Effector CD4-positive, alpha-beta T cell (primary cell): ENCODE measurements around the gene DNAJC25.
"Not testable (repeated sequence)": the region's sequence is repeated elsewhere in the genome, so short reads cannot be mapped to it uniquely, and the experiment has no call there.

Experiments
- DNase-seq: peaks from one replicate; pipeline ENCODE4 v3.0.0-alpha.2; 2020

DNAJC25 gene

DNA sequence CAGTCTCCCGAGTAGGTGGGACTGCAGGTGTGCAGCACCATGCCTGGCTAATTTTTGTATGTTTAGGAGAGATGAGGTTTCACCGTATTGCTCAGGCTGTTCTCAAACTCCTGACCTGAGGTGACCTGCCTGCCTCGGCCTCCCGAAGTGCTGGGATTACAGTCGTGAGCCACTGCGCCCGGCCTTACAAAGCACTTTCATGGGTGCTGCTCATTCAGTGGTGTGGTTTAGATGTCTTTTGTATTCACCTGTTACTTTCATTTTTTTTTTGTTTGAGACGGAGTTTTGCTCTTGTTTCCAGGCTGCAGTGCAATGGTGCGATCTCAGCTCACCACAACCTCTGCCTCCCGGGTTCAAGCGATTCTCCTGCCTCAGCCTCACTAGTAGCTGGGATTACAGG lies 37.5 kb downstream of the DNAJC25 start:
- DNase-seq: not testable (repeated sequence)

DNA sequence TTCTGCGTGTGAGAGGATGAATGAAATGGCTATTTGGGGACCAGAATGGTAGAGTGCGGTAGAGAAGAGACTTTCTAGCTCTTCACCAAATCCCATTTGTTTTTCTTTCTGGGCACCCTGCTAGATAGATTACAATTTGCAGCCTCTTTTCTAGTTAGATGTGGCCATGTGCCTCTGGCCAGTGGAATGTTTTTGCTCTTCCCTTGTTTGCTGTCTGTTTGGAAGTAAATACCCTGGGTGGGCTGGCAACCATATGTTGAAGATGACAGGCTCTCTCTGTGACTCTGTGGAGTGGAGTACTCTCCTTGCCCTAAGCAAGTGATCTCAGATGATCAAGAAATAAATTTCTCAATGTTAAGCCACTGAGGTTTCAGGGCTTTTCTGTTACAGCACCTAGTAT lies 43.2 kb downstream of the DNAJC25 start:
- no peak for DNase-seq

DNA sequence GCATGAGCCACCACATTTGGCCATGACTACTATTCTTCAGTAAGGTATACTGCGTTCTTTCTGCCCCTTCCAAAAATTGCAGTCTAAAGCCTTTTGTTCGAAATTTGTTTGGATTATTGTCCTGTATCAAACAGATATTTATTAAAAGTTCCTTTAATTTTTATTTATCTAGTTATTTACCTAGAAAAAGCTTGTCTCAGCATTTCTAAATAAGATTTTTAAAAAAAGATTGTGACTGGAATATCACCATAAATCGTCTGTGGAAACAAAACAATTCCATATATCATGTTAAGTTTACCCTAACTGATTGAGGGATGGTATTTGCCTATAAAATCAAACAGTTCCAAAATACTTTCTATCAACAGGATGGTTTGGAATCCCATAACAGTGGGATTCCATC lies 45.0 kb downstream of the DNAJC25 start:
- DNase-seq: no peak

DNA sequence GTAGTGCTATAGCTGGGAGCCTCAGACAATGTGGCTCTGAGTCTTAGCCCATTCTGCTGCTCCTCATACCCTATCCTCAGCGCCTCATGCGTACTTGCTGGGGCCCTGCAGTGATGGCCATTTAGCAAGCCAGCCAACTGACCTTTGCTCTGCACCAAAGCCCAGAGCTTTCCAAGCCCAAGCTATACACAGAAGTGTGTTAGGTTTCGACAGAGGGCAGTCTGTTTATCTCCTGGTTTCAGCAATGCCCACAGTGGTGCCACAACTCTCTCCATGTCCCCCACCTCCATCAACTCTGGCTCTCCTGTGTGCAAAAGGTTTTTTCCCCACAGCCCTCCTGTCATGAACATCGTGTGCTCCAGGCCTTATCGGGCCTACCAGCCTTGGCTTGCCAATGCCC lies 47.2 kb downstream of the DNAJC25 start:
- no peak for DNase-seq

DNA sequence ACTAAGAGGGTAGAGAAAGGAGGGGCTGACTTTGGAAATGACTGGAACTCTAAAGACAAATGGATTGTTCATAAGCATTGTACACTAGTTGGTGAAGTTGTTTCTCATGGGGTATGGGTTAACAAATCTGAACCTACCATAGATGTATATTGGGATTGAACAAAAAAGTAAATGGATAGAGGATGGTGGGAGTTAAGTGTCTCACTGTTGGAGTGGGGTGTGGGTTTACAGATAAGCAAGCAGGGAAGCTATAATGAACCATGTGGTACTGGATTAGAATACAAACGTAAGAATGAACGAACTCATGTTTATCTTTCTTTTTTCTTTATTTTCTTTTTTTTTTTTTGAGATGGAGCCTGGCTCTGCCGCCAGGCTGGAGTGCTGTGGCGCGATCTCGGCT lies 48.1 kb downstream of the DNAJC25 start:
- no peak for DNase-seq

DNA sequence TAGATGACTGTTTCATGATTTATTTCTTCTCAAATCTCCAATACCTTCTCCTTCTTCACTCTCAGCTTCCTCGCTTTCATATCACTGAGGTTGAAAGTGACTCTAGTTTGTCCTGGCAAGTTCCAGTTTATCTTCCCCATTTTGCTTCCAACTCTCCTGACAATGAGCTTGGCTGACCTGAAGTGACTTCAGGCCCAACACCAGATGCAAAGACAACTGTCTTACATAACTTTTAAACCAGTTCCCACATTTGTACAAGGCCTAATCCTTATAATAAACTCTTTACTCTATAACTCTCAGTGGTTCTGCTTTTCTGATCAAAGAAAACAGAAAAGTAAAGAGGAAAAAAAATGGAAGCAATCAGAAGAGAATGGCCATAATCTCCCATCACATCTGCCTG lies 52.3 kb downstream of the DNAJC25 start:
- DNase-seq: no peak

DNA sequence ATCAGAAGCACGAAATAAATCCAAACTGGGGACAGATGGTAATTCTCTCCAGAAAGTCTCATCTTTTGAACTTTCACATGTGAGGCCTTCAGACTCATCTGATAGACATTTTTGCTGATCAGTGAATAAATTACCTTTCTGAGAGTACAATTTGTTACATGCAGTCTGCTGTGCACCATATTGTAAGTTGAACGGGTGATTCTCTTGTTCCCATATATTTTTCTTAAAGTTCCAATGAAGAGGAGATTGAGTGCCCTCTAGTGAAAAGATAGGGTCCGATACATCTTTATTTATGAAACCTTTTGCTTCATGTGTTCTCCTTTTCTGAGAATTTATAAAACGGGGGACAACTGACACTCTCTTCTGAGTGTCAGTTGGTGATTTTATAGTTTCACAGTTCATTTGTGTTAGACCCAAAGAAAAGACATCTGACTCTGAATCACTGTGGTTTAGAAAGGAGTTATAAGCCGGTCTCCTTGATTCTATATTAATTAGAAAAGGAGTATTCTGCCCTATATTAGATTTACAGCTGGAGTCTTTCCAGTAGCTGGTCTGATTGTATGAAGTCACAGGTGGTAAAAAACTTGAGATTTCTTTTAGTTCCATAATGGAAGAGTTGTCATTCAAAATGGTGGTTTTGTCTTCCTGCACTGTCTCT lies 60.7 kb downstream of the DNAJC25 start:
- no peak for DNase-seq

DNA sequence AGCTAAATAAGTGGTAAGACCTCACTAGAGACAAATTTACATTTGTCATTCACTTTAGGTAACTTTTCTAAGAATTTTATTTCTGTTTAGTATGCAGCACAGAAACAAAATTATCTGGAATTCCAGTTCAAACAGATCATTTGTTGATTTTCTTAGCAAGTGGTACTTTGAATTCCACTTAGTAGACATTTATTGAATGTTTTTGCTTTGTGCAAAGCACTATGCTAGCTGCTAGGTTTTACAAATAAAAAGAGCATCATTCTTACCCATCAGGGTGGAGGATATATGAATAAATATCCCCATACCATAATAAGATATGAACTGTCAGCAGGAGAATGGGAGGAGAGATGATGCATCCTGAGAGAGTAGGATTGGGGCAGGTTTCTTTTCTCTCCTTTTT lies 65.7 kb downstream of the DNAJC25 start:
- no peak for DNase-seq

DNA sequence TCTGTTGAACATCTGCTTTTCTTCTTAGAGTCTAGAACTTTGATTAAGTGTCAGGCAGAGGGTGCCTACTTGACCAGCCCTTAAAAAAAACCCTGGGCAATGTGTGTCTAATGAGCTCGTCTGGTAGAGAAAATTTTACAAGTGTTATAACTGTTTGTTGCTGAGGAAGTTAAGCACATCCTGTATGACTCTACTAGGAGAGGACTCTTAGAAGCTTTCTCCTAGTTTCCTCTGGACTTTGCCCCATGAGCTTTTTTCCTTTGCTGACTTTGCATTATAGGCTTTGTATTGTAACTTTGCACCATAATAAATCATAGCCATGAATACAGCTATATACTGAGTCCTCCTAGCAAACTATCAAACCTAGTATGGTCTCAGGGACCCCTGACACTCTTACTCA lies 69.6 kb downstream of the DNAJC25 start:
- DNase-seq: no peak
